ENCODE measurements around the gene VWA5B1.

DNA sequence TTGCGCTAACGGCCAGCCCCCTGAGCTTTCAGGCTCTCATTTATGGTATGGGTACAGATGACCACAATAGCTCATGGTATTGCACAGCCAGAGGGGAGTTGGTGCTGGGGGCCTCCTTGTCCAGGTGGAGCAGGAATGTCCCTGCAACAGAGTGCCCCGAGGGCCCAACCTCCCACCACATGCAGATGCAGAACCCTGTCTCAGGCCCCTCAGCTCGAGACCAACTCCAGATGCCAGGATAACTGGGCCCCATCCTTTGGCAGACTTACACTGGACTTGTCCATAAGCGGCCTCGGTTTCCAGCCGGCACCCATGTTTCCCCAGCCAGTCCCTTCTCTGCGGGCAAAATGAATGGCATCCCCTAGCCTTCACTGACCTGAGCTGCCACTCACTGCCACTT lies 67.1 kb downstream of the VWA5B1 start:
- no peak for TF ChIP-seq POLR2A (IDR thresholded peaks at IDR 0.05; ENCODE audit: low read depth, low read length)
- TF ChIP-seq TAF1 (IDR thresholded peaks at IDR 0.05; ENCODE audit: low read depth, low read length) = no peak
- no peak for TF ChIP-seq POLR2AphosphoS5 (IDR thresholded peaks at IDR 0.05; ENCODE audit: low read depth, low read length)
